Spleen (tissue), 7 donors: ENCODE measurements around the gene RNF224.

Experiments
- POLR2A ChIP-seq, 3 donors: fragments of 450-650 bp; IDR thresholded peaks; one replicate each; pipeline ENCODE4 v1.5.1; 2017; ENCODE audit warnings: antibody characterized with exemption in 3 of 3, mild to moderate bottlenecking in 1 of 3
- POLR2AphosphoS5 ChIP-seq, 3 donors: sonication (generic); formaldehyde crosslinking; IDR thresholded peaks; one replicate each; pipeline ENCODE4 v1.5.1; 2017; ENCODE audit warnings: antibody characterized with exemption in 3 of 3
- TF ChIP-seq, protein P1 (sequence below), 11 experiments: fragments of 200-600 bp in 7 of 11; fragments of 450-650 bp in 4 of 11; sonication (generic) in 4 of 11; IDR thresholded peaks in 8 of 11; conservative IDR thresholded peaks in 3 of 11; 1 replicate in 7 of 11; 2 replicates in 4 of 11; pipeline versions ENCODE4 v1.4.0 to v1.8.0; 2016 to 2021; ENCODE audit warnings: antibody characterized with exemption in 11 of 11, inconsistent platforms in 4 of 11, mild to moderate bottlenecking in 1 of 11
- donor health status: DM: no; HTN: no; CAD: no; lungs with moderate emphysema.
- donor health status: DM: no; HTN: no; CAD: no.
- donor health status: DM: no; HTN: no; CAD: no.

GRCh38 chr9:137273611-137274320 lies 46.5 kb downstream of the RNF224 start:
- TF ChIP-seq, protein P1, sequence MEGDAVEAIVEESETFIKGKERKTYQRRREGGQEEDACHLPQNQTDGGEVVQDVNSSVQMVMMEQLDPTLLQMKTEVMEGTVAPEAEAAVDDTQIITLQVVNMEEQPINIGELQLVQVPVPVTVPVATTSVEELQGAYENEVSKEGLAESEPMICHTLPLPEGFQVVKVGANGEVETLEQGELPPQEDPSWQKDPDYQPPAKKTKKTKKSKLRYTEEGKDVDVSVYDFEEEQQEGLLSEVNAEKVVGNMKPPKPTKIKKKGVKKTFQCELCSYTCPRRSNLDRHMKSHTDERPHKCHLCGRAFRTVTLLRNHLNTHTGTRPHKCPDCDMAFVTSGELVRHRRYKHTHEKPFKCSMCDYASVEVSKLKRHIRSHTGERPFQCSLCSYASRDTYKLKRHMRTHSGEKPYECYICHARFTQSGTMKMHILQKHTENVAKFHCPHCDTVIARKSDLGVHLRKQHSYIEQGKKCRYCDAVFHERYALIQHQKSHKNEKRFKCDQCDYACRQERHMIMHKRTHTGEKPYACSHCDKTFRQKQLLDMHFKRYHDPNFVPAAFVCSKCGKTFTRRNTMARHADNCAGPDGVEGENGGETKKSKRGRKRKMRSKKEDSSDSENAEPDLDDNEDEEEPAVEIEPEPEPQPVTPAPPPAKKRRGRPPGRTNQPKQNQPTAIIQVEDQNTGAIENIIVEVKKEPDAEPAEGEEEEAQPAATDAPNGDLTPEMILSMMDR (IDR thresholded peaks at IDR 0.05 in 8 of 11, conservative IDR thresholded peaks at IDR 0.05 in 3 of 11) = no peak
- TF ChIP-seq POLR2A (IDR thresholded peaks at IDR 0.05) (no peak), POLR2AphosphoS5 (IDR thresholded peaks at IDR 0.05) (no peak)
